ENCODE results near the gene PARD3B.

Gene PARD3B

DNA sequence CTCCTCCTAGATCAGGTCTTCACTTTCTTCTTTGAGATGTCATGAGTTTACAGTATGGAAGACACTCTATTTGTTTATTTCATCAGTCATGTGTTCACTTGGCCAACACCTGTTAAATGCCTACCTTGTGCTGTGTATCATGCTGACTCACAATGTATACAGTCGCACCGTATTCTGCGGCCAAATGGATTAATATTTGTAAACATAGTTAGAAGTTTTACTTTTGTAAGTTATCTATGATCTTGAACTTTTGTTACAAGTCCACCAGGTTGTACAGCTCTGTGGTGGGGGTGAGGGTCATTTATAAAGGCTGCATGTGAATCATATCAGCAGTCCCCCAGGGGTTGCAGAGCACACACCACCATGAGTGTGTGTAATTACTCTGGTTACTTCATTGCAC is 728.4 kb downstream of the PARD3B start:
- no peak for DNase-seq (ENCODE audit: low spot score)

- DNase-seq (ENCODE audit: low spot score): no peak
These were observed 729.5 kb downstream of the PARD3B start for GRCh38 chr2:205274801-205275200.

- DNase-seq (ENCODE audit: low spot score): no peak
These were observed 731.0 kb downstream of the PARD3B start for GRCh38 chr2:205276116-205276777.

- no peak for DNase-seq (ENCODE audit: low spot score)
These were observed 735.4 kb downstream of the PARD3B start for GRCh38 chr2:205280596-205281236.

- DNase-seq (ENCODE audit: low spot score): no peak
These were observed 738.5 kb downstream of the PARD3B start for GRCh38 chr2:205283736-205284270.

GRCh38 chr2:205284334-205284733 is 739.1 kb downstream of the PARD3B start:
- DNase-seq (ENCODE audit: low spot score): no peak

GRCh38 chr2:205287316-205287715 is 742.0 kb downstream of the PARD3B start:
- no peak for DNase-seq (ENCODE audit: low spot score)

- no peak for DNase-seq (ENCODE audit: low spot score)
These were observed 743.4 kb downstream of the PARD3B start for GRCh38 chr2:205288686-205289085.

GRCh38 chr2:205290299-205290698 is 745.0 kb downstream of the PARD3B start:
- DNase-seq (ENCODE audit: low spot score): no peak

- no peak for DNase-seq (ENCODE audit: low spot score)
These were observed 747.5 kb downstream of the PARD3B start for GRCh38 chr2:205292665-205293295.

DNA sequence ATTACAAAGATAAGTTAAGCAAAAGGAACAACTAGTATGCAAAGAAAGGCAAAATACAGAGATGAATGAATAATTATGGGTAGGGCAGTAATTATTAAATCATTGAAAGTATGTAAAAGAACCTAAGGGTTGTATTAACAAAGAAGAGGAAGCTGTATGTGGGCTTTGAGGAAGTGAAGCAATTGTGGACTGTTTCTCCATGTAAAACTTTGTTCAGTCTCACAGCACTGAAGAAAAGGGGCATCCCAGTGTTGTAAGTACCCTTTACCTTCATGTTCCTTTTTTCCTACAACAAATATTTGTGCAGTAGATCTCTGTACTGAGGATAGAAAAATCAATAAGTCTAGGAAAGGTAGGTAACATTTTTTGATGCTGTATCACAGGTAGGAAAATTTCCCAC is 748.3 kb downstream of the PARD3B start:
- no peak for DNase-seq (ENCODE audit: low spot score)

DNA sequence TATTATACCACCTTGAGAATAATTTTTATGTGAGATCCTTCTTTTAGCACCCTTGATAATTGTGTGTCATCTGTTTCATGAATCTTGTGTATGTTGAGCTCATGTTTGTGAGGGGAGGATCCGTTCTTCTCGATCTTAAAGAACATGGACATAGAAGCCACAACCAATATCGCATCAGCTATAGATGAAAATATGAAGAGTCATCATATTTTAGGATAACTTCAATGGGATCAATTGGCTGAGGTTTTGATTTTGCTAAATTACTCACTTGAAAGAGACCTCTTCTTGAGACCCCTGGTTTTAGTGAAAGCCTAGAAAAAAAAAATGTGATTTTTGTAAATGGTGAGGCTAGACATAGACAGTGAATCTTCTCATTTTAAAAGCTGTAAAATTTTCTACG is 751.7 kb downstream of the PARD3B start:
- no peak for DNase-seq (ENCODE audit: low spot score)

DNA sequence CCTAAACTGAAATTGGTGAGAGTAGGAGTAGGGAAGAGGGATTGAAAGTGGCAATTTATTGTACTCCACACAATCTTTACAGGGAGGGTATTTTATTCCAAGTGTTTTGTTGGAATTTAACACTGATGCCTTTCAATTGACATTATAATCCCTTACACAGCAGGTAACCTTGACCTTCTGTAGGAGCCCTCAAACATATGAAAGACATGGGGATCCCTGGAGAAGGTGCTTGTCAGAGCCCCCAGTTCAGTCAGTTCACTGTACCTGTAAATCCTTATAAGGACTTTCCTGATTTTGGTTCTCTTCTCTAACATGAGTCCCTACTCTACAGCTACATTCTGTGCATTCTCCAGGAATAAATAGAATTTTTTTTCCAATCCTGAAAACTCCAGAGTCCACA is 752.1 kb downstream of the PARD3B start:
- DNase-seq (ENCODE audit: low spot score): no peak

- no peak for DNase-seq (ENCODE audit: low spot score)
These were observed 752.6 kb downstream of the PARD3B start for GRCh38 chr2:205297846-205298245.

DNA sequence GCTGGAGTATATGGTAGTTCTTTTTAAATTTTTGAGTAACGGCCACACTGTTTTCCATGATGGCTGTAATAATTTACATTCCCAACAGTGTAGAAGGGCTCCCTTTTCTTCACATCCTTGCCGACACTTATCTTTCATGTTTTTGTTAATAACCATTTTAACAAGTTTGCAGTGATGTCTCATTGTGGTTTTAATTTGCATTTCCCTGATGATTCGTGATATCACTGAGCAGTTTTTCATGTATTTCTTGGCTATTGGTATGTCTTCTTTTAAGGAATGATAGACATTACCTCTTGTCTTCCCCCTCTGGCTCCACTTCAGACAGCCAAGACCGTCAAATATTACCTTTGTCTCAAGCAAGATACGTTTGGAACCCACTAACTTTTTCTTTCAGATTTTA is 765.9 kb downstream of the PARD3B start:
- DNase-seq (ENCODE audit: low spot score): no peak

GRCh38 chr2:205321231-205321630 is 776.0 kb downstream of the PARD3B start:
- DNase-seq (ENCODE audit: low spot score): no peak

DNA sequence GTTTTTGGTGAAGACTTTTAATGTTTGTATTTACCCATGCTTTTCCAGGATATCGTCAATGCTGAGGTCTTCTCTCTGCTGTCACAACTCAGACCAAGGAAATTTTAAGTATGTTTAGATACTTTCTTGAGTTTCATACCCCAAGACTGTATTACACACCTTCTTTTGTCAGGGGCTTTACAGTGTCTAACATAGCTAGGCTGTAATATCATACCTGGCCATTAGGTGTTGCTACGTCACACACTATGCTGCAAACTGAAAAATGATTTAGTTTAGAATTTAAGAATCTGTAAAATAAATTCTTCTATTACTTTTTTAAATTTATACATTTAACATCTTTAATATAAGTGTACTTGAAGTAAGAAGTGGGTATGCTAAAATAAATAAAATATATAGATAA is 778.7 kb downstream of the PARD3B start:
- no peak for DNase-seq (ENCODE audit: low spot score)

GRCh38 chr2:205324355-205324754 is 779.1 kb downstream of the PARD3B start:
- DNase-seq (ENCODE audit: low spot score): no peak

DNA sequence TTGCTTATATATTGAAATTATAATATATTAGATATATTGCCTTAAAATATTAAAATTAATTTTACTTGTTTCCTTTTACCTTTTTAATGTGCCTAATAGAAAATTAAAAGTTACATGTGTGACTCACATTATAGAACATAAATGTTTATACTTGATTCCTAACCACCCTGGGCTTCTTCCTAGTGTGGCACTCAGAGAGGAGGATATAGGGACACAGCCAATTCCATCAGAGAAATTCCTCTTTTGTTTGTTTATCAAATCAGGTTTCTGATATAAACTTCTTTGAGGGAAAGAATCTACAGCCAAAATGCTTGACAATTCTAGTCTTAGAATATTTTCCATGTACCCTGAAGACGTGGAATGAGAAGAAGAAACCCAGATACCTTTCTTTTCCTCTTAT is 788.1 kb downstream of the PARD3B start:
- DNase-seq (ENCODE audit: low spot score): no peak

DNA sequence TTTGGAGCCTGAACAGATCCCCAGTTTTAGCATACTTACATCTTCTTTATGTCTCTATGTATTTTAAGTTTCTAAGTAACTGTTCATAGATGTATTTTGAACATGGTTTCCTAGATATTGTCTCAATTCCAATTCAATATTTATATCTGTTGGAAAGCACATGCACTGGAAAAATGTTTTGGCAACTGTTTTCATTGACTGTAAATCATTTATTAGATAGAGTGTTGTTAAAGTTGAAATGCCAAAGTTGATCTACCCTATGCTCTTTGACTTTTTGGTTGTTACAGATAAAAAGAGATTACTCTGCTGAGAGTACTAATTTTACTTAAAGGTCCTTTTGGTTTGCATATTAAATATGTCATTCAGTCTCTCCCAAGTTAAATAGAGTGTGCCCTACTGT is 792.0 kb downstream of the PARD3B start:
- no peak for DNase-seq (ENCODE audit: low spot score)

DNA sequence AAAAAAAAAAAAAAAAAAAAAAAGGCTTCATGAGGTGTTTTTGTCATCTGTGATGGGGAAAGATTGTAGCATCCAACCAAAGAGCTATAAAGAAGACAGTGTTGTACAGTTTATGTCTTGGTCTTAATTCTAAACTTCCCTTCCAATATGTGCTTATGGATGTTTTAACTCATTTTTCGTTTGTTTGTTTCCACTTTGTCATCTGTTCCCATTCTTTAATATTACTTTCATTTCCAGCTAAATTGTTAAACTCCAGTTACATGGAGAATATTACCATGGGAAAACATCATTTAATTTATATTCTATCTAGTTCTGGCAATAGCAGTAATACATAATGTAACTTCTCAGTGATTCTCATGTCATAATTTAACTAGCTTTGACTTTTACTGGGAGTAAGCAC is 792.9 kb downstream of the PARD3B start:
- no peak for DNase-seq (ENCODE audit: low spot score)

DNA sequence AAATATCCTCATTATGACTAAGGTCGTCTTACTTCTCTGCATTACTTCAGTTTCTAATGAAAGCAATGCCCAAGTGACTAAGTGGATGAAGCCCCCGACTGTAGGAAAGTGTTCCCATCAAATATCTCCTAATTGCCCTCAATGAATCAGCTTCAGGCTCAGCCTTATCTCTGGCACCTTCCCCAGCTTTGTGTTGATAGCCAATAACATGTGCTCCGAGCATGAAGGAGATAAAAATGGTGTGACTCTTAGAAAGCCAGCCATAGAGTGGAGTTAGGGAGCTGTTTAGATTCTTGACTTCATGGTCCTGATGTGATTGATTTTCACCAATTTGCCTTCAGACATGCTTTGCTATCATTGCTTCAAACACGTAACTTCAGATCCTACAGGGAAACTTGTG is 797.8 kb downstream of the PARD3B start:
- no peak for DNase-seq (ENCODE audit: low spot score)

DNA sequence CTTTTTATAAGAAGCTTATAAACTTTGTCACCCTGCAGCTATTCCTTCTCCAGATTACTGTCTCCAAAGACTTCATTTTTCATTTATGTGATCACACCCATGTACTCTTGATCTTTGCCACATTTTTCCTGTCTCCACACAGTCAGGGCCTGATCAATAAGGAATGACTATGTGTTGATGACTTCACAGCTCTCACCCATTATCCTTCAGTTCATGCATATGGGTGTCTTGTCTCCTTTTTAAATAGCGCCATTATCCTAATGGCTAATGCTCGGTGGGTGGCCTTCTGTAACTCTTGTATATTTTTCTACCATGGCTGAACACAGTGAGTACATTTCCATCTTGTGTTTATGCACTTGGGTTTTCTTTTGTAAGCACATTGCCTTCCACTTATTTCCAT is 801.4 kb downstream of the PARD3B start:
- DNase-seq (ENCODE audit: low spot score): no peak
